ENCODE data around the gene PPP1R1B.

PPP1R1B gene

DNA sequence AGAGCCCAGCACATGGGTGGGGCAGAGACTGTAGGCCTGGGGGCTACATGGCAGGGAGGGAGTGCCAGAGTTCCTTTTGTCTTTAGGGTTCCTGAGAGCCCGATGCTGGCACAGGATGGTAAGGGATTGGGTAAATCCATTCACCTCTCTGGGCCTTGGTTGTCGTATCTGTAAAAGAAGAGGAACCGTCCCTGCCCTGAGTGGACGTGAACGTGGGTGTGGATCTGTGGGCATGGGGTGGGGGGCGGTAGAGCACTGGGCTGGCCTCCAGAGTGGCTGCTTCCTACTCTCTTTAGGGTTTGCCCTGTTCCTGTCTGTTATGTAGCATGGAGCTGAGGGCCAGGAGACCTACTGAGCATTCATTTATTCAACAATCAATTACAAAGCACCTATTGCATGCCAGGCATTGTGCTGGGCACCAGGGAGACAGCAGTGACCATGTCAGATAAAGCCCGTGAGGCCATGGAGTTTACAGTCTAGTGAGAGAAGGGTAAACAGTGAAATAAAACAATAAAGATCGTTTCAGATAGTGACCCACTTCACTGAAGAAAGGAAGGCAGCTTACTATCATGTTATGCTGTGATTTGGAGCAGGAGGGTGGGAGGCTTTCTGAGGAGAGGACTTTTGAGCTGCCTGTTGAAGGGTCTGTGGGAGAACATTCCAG lies 25.3 kb downstream of the PPP1R1B start:
- DNase-seq = no peak

DNA sequence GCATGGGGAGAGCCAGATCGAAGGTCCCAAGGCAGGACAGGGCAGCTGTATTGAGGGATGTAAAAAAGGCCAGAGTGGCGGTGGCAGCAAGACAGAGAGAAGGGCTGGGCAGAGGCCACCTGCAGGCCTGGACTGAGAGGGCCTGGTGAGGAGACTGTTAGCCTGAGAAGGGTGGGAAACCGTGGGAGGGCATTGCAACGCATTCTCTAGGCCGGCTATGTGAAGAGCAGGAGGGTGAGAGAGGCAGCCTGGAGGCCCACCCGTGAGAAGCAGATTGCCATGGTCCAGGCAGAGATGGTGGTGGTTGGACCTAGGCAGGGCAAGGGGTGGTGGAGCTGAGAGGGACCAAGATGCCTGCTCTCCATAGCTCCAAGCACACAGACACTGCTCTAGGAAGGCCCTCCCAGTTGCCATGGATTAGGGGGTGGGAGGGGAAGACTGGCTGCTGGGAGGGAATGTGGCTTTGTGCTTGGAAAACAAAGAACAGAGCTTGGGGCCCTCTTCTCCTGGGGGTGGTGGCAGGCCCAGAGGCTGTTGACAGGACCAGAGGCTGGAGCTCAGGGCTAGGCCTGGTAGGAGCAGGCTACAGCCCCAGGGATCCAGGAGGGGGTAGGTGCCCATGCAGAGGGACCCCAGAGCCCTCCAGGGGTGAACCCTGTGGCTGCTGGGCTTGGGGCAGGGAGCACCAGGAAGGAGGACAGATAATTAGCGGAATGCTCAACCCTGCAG lies 26.0 kb downstream of the PPP1R1B start:
- DNase-seq = peak in 40 of 58 donors; percentile 21 to 82 (median 56)

DNA sequence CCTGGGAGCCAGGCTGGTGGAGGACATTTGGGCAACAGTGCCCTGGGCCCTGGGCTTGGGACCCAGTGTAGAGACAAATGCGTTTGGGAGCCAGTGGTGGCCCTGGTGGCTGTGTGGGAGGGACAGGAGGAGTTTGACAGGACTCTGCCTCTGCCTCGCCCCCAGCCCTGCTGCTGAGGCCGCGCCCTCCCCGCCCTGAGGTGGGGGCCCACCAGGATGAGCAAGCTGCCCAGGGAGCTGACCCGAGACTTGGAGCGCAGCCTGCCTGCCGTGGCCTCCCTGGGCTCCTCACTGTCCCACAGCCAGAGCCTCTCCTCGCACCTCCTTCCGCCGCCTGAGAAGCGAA lies 26.5 kb downstream of the PPP1R1B start:
- no peak for DNase-seq

DNA sequence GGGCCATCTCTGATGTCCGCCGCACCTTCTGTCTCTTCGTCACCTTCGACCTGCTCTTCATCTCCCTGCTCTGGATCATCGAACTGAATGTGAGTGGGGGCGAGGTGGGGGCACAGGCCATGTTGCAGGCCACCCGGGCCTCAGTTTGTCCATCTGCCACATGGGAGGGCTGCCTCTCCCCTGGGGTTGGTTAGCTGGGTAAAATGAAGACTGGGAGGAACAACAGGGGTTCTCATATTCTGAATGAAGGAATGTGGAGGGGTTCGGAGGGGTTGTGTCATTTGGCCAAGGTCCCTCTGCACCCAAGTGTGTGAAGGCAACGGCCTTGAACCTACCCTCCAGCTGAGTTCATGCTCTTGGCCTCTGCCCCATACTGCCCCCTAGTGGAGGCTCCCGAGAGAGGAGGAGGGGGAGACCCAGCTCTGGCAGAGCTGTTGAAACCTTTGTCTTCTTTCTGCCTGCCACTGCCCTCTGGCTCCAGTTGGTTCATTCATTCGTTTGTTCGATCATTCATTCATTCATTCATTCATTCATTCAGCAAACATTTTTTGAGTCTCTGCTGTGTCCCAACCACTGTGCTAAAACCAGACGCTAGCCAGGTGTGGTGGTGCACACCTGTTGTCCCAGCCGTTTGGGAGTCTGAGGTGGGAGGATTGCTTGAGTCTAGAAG lies 27.0 kb downstream of the PPP1R1B start:
- peak in 41 of 58 donors; percentile 8 to 79 (median 39) for DNase-seq

DNA sequence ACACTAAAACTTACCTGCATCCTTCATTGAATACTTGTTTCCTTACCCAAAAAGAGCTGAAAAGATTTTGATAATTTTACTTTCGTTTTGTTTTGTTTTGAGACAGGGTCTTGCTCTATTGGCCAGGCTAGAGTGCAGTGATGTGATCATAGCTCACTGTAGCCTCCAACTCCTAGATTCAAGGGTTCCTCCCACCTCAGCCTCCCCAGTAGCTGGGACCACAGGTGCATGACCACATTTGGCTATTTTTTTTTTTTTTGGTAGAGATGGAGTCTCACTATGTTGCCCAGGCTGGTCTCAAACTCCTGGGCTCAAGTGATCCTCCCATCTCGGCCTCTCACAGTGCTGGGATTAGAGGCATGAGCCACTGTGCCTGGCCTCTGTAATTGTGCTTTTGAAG lies 28.4 kb downstream of the PPP1R1B start:
- DNase-seq = no peak

DNA sequence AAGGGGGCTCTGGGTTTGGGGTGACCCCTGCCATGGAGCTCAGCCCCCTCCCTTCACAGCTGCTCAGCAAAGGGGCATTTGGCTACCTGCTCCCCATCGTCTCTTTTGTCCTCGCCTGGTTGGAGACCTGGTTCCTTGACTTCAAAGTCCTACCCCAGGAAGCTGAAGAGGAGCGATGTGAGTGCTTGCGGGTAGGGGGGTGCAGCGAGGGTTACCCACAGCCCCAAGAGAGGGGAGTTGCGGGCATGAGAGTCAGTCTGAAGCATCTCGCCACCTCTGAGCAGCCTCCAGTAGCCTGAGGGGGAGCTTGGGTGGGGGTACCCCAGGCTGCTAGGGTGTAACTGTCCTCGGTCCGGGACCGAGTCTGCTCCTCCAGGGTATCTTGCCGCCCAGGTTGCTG lies 31.6 kb downstream of the PPP1R1B start:
- no peak for DNase-seq

DNA sequence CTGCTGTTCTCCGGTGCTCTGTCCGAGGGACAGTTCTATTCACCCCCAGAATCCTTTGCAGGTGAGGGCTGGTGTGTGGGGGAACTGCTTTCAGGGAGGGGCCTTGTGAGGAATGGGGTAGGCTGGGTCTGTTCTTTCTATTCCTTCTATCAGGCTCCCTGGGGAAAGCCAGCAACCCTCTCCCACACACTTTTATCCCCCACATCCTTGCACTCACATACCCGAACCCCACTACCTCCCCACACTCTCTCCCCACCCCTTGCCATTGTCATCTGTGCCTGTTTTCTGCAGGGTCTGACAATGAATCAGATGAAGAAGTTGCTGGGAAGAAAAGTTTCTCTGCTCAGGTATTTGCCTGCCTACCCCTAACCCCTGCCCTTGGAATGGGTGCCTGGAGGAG lies 32.0 kb downstream of the PPP1R1B start:
- DNase-seq = peak in 1 of 58 donors; percentile 36

DNA sequence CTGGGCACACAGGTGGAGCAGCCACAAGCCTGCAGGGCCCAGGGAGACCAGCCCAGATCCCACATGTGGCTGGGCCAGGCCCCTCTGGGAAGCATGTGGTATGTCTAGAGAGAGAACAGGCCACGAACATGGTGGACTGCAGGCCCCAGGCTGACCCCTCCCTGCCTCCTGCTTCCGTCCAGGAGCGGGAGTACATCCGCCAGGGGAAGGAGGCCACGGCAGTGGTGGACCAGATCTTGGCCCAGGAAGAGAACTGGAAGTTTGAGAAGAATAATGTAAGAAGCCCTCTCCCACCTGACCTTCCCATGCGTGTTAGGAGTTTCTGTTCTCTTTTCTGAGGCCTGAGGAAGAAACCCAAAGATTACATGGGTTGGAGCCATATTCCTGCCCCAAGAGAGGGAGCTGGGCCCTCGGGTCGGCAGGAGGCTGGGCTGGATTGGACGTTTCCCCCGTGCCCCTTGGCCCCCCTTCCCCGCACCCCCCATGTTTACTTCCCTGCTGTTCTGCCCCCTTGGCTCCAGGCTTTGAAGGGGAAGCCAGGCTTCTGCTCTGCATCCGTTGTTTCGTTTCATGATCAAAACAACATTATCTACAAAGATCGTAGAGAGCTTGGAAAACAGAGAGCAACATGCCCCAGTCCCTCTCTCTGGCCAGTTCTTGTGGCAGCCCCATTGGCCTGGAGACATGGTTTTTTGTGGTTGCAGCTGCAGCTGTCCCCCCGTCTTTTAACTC lies 32.7 kb downstream of the PPP1R1B start:
- DNase-seq = no peak

DNA sequence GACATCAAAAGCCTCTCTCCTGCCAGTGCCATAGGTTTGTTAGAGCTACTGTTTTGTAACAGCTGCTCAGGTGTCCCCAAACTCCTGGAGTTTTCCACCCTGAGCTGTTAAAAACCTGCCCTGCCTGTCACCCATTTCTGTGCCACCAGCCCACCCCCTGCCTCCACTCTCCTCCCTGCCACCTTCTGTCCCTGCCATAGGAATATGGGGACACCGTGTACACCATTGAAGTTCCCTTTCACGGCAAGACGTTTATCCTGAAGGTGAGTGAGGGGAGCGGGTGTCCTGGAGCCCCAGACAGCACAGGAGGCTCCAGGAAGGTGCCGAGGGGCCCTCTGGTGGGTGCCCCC lies 33.2 kb downstream of the PPP1R1B start:
- no peak for DNase-seq

DNA sequence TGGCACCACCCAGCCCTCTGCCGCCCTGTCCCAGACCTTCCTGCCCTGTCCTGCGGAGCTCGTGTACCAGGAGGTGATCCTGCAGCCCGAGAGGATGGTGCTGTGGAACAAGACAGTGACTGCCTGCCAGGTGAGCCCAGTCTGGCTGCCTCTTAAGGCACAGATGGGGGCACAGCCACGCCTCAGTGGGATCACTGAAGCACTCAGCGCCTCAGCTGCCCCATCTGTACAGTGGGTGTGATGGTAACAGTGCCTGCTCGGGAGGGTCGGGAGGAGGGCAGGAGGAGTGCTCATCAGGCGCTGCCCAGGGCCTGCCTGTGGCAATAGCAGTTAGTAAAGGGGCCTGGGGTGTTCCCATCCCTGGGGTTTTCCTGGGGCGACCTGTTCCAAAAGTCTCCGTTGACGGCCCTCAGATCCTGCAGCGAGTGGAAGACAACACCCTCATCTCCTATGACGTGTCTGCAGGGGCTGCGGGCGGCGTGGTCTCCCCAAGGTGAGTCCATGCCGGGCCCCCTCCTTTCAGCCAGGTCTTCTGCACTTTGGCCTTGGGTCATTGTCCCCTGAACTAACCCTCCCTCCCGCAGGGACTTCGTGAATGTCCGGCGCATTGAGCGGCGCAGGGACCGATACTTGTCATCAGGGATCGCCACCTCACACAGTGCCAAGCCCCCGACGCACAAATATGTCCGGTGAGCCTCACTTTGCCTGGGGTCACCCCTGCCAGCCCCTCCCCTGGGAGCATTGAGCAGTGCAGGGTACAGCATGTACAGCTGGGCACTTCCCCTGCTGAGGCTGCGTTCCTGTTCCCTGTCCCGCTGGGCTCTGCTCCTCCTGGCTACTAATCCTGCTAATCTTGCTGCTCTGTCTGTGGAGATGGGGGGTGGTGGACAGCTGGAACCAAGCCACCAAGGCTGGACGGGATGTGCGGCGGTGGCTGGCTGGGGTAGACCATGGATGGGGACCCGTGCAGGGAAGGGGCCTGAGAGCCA lies 33.9 kb downstream of the PPP1R1B start:
- peak in 1 of 58 donors; percentile 37 for DNase-seq

DNA sequence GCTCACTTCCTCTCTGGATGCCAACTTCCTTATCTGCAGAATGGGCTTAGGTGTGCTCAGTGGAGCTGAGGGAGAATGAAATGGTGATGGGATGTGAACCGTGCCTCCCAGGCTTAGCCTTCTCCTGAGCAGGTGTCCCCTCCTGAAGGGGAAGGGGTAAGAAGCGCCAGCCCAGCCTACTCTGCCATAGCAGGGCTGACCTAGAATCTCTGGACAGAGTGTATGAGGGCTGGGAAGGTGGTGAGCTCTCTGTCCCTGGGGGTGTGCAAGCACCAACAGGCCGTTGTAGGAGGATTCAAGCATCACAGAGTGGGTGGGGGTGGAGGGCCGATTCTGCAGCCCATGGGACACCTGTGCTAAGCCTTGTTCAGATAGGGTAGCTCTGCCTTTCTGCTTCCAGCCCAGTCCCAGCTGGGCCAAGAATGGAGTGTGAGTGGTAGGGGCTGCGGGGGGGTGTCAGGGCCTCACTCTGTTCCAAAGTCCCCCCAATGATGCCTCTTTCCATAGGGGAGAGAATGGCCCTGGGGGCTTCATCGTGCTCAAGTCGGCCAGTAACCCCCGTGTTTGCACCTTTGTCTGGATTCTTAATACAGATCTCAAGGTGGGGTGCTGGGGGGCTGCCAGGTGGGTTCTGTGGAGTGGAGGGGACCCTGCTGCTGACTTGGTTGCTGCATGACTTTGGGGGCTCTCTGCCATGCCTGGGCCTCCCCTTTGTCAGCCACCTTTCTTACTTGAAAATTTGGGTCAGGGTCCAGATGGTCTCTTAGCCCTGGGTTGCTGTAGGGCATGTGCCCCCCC lies 35.2 kb downstream of the PPP1R1B start:
- no peak for DNase-seq

DNA sequence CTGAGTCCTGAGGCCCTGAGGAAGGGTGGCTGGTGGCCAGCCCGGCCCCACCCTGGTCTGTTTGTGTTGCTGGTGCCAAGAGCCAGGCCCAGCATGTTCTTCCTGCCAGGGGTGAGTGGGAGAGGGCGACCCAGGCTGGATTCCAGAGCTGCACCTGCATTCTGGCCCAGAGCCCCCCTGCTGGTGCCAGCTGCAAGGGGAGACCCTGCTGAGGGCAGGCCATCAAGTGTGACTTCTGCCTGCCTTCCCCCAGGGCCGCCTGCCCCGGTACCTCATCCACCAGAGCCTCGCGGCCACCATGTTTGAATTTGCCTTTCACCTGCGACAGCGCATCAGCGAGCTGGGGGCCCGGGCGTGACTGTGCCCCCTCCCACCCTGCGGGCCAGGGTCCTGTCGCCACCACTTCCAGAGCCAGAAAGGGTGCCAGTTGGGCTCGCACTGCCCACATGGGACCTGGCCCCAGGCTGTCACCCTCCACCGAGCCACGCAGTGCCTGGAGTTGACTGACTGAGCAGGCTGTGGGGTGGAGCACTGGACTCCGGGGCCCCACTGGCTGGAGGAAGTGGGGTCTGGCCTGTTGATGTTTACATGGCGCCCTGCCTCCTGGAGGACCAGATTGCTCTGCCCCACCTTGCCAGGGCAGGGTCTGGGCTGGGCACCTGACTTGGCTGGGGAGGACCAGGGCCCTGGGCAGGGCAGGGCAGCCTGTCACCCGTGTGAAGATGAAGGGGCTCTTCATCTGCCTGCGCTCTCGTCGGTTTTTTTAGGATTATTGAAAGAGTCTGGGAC lies 36.0 kb downstream of the PPP1R1B start:
- no peak for DNase-seq

DNA sequence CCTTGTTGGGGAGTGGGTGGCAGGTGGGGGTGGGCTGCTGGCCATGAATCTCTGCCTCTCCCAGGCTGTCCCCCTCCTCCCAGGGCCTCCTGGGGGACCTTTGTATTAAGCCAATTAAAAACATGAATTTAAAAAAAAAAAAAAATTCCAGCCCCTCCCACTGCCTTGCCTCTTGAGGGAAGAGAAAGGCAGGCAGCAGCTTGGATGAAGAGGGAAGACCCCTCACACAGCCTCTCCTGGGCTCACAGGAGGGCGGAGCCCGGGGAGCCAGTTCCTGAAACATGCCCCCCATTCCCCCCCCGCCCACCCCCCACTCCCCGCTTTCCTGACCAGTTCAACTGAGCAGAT lies 36.6 kb downstream of the PPP1R1B start:
- DNase-seq = no peak

DNA sequence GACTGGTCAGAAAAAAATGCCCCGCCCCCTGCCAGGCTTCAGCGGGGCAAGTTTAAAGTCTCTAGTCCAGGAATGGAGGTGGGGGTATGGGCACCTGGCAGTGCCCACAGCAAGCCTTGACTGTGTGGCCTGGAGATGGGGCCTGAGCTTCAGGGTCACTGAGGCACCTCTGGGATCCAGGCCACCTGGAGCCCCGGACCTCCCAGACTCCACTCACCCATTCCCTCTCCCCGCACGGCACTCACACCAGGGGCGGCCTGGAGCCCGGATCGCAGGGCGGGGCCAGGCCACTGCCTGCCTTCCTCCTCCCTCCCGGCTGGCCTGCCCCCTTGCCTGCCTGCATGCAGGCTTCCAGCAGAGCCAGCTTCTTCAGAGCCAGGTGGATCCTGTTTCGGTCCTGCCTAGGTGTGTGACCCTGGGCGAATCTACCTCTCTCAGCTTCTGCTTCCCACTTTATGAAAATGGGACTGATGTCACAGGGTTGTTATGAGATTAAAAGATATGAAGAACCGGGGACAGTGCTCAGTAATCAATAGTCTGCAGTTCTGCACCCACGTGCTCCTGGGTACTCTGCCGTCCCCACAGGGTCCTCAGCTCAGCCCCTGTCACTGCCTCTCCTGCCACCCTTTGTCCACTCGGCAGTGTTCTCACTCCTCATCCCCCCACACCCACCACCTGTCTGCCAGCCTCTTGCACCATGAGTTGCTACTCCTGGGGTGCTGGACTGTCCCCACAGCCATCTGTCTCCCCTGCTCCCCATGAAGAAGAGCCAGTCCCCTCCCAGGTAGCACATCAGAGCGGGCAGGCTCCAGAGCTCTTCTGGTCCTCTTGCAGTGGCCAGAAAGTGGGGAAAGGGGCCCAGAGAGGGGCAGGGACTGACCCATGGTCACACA lies 37.2 kb downstream of the PPP1R1B start:
- no peak for DNase-seq

DNA sequence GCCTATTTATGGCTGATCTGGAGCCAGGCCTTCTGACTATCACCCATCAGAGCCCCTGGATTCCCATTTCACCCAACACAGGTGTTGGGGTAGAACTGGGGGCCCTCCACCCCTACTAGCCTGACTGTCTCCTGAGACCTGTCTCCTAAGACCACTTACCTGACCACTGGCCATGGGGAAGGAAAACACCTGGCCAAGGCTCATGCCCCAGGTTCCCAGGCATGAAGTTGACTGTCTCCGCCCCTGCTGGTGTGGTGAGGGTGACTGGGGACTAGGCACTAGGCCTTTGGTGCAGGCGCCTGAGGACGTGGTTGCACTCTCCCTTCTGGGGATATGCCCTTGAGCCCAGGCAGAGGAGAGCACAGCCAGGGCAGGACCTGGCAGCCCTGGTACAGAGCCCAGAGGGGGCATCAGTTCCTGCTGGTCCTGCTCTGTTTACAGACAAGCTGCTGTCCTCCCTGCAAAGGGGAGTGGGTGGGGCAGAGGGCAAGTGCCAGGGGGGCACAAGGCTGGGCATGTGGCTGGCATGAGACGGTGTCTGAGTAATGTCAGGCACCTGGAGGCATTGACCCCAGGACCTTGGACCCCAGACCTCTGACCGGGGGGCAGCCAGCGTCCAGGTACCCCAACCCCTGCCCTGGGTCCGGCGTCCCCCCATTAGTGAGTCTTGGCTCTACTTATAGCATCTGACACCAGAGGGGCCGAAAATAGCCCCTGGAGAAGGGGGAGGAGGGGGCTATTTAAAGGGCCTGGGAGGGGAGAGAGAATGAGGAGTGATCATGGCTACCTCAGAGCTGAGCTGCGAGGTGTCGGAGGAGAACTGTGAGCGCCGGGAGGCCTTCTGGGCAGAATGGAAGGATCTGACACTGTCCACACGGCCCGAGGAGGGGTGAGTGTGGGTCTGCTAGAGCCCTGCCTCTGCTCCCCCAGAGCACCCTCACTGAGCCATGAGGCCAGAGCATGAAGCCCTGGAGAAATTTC lies 38.1 kb downstream of the PPP1R1B start, which contains the start of gene TCAP:
Gene TCAP, plus strand, starts transcription at position 769 of the 981 bp plus-strand sequence. Its CDS starts 11 bp downstream, at position 780.
- DNase-seq = no peak

DNA sequence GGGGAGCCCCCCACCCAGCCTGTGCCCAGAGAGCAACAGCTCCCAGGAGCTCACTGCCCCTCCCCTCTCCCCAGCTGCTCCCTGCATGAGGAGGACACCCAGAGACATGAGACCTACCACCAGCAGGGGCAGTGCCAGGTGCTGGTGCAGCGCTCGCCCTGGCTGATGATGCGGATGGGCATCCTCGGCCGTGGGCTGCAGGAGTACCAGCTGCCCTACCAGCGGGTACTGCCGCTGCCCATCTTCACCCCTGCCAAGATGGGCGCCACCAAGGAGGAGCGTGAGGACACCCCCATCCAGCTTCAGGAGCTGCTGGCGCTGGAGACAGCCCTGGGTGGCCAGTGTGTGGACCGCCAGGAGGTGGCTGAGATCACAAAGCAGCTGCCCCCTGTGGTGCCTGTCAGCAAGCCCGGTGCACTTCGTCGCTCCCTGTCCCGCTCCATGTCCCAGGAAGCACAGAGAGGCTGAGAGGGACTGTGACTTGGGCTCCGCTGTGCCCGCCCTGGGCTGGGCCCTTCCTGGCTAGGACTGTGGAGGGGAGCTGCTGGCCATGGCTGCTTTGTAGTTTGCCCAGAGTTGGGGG lies 39.0 kb downstream of the PPP1R1B start:
- peak in 9 of 58 donors; percentile 18 to 60 (median 37) for DNase-seq

All from anterior cingulate cortex (tissue), 58 donors.